Astrocyte of the cerebellum (primary cell): Measurements from ENCODE around the gene PGAP3.

Source experiments
- DNase-seq: peaks from one replicate; pipeline ENCODE4 v3.0.0-alpha.2; 2011; ENCODE audit warnings: low read depth
- H3K4me3 ChIP-seq: 2 replicates; pipeline ENCODE4 v1.5.1; 2011; ENCODE audit warnings: mild to moderate bottlenecking, low read depth, low read length, moderate library complexity
- CTCF ChIP-seq: IDR thresholded peaks from 2 replicates; pipeline ENCODE4 v1.5.1; 2012; ENCODE audit warnings: low read length, low read depth, moderate library complexity, mild to moderate bottlenecking; ENCODE audit errors: missing control alignments
- in situ Hi-C: cut with HindIII; loops from 2 replicates; pipeline ENCODE4 v1.10.0; 2017; ENCODE audit warnings: low sequenced_read_pairs

The PGAP3 gene

GRCh38 chr17:39672522-39673334 lies 15.1 kb downstream of the PGAP3 start:
- in situ Hi-C loops, result no loop called here
- TF ChIP-seq CTCF, result no peak
- no peak overlapping the region for H3K4me3 ChIP-seq
- no peak for DNase-seq

- in situ Hi-C loops, result no loop called here
- no peak overlapping the region for H3K4me3 ChIP-seq
- peak; percentile 4 for DNase-seq
- peak; percentile 75 for TF ChIP-seq CTCF
Observed at GRCh38 chr17:39671651-39672521, 16.0 kb downstream of the PGAP3 start.

- in situ Hi-C loops, result no loop called here
- no peak overlapping the region for H3K4me3 ChIP-seq
- DNase-seq, result no peak
- no peak for TF ChIP-seq CTCF
Observed at GRCh38 chr17:39670746-39671145, 17.1 kb downstream of the PGAP3 start.

- no peak for TF ChIP-seq CTCF
- no peak for DNase-seq
- in situ Hi-C loops, result no loop called here
- H3K4me3 ChIP-seq, result no peak overlapping the region
Observed at GRCh38 chr17:39669897-39670735, 17.7 kb downstream of the PGAP3 start.

GRCh38 chr17:39667945-39668924 lies 19.6 kb downstream of the PGAP3 start, which contains the start of gene PNMT:
Gene PNMT (plus strand): TSS chr17:39668453. CDS start chr17:39668476, 23 bp downstream.
- peak; percentile 6 for DNase-seq
- TF ChIP-seq CTCF, result peak; percentile 66

More at GRCh38 chr17:39667945-39668924, 19.6 kb downstream of the PGAP3 start, which contains the start of gene PNMT:
- H3K4me3 ChIP-seq, result peak within 1 kb of the TSS; percentile 18
- in situ Hi-C loops, result no loop called here
